ENCODE results near the gene PGS1.
"Not testable (repeated sequence)": the region's sequence is repeated elsewhere in the genome, so short reads cannot be mapped to it uniquely, and the experiment has no call there.

PGS1 gene

GRCh38 chr17:78448356-78448993 lies 70.0 kb downstream of the PGS1 start:
- DNase-seq (ENCODE audit: low read depth in 2 of 2) = no peak

GRCh38 chr17:78449983-78450595 lies 71.6 kb downstream of the PGS1 start:
- DNase-seq (ENCODE audit: low read depth in 2 of 2) = no peak

- no peak for DNase-seq (ENCODE audit: low read depth in 2 of 2)
Measured at GRCh38 chr17:78450696-78451345, 72.4 kb downstream of the PGS1 start.

- DNase-seq (ENCODE audit: low read depth in 2 of 2) = no peak
Measured at GRCh38 chr17:78451753-78452152, 73.3 kb downstream of the PGS1 start.

GRCh38 chr17:78454346-78454745 lies 75.9 kb downstream of the PGS1 start:
- DNase-seq (ENCODE audit: low read depth in 2 of 2) = no peak

- DNase-seq (ENCODE audit: low read depth in 2 of 2) = no peak
Measured at GRCh38 chr17:78458091-78458490, 79.6 kb downstream of the PGS1 start.

- no peak for DNase-seq (ENCODE audit: low read depth in 2 of 2)
Measured at GRCh38 chr17:78458736-78459335, 80.4 kb downstream of the PGS1 start.

- no peak for DNase-seq (ENCODE audit: low read depth in 2 of 2)
Measured at GRCh38 chr17:78459696-78460095, 81.2 kb downstream of the PGS1 start.

- DNase-seq (ENCODE audit: low read depth in 2 of 2) = no peak
Measured at GRCh38 chr17:78460176-78460675, 81.8 kb downstream of the PGS1 start.

GRCh38 chr17:78460951-78461798 lies 82.7 kb downstream of the PGS1 start:
- DNase-seq (ENCODE audit: low read depth in 2 of 2) = no peak

GRCh38 chr17:78461799-78462053 lies 83.3 kb downstream of the PGS1 start:
- no peak for DNase-seq (ENCODE audit: low read depth in 2 of 2)

GRCh38 chr17:78462148-78462547 lies 83.7 kb downstream of the PGS1 start:
- DNase-seq (ENCODE audit: low read depth in 2 of 2) = no peak

GRCh38 chr17:78466109-78466785 lies 87.8 kb downstream of the PGS1 start:
- DNase-seq (ENCODE audit: low read depth in 2 of 2) = not testable (repeated sequence)

GRCh38 chr17:78466786-78467715 lies 88.6 kb downstream of the PGS1 start:
- DNase-seq (ENCODE audit: low read depth in 2 of 2) = no peak

GRCh38 chr17:78468366-78468765 lies 89.9 kb downstream of the PGS1 start:
- no peak for DNase-seq (ENCODE audit: low read depth in 2 of 2)

- DNase-seq (ENCODE audit: low read depth in 2 of 2) = no peak
Measured at GRCh38 chr17:78469443-78469842, 91.0 kb downstream of the PGS1 start.

GRCh38 chr17:78471635-78472034 lies 93.2 kb downstream of the PGS1 start:
- DNase-seq (ENCODE audit: low read depth in 2 of 2) = no peak

- no peak for DNase-seq (ENCODE audit: low read depth in 2 of 2)
Measured at GRCh38 chr17:78472035-78472905, 93.8 kb downstream of the PGS1 start.

GRCh38 chr17:78473951-78474613 lies 95.6 kb downstream of the PGS1 start:
- DNase-seq (ENCODE audit: low read depth in 2 of 2) = no peak
